Measurements from ENCODE around the gene UBAC1.

DNA sequence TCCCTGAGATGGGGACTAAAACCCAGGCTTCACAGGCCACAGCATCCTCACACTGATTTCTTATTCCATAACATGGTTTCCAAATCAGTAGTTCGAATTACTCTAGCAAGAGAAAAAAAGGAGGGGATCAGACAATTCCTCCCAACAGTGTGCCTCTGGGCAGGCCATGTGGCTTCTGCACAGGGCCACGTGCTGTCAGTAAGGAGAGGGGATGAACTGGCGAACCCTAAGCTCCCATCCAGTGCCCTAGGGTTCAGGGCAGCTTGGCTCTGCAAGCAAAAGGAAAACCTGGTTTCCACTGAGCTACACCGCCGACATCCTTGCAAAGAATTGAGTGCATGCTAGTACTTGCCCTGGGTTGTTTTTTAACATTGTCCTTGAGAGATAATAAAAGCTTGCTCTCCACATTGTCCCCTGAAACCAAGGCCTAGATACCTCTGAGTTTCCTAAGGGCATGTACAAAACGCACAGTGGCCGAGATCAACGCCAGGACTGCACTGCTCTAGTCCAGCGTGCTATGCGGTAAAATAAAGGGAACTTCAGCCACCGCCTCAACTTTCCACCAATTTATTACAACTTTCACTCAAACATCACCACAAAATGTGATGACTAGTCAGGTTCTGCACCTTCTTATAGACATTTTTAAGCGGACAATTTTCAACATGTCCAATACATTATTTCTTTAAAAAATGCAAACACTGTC, 58.4 kb downstream of the UBAC1 start:
- TF ChIP-seq, protein P1, sequence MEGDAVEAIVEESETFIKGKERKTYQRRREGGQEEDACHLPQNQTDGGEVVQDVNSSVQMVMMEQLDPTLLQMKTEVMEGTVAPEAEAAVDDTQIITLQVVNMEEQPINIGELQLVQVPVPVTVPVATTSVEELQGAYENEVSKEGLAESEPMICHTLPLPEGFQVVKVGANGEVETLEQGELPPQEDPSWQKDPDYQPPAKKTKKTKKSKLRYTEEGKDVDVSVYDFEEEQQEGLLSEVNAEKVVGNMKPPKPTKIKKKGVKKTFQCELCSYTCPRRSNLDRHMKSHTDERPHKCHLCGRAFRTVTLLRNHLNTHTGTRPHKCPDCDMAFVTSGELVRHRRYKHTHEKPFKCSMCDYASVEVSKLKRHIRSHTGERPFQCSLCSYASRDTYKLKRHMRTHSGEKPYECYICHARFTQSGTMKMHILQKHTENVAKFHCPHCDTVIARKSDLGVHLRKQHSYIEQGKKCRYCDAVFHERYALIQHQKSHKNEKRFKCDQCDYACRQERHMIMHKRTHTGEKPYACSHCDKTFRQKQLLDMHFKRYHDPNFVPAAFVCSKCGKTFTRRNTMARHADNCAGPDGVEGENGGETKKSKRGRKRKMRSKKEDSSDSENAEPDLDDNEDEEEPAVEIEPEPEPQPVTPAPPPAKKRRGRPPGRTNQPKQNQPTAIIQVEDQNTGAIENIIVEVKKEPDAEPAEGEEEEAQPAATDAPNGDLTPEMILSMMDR (IDR thresholded peaks at IDR 0.05) = no peak
- no peak for TF ChIP-seq FOXJ3 (CRISPR knock-in tag; IDR thresholded peaks at IDR 0.05; ENCODE audit: borderline replicate concordance)

Measured in WTC11 (cell line).